HL-60 (cell line): ENCODE data around the gene SLC25A18.
"Not testable (repeated sequence)": the region's sequence is repeated elsewhere in the genome, so short reads cannot be mapped to it uniquely, and the experiment has no call there.

Experiments
- DNase-seq, 2 experiments: peaks; one replicate each; pipeline ENCODE4 v3.0.0-alpha.2; 2010 to 2020; ENCODE audit warnings: low read depth in 1 of 2, low spot score in 1 of 2
- H3K27ac ChIP-seq: fragments of 250-450 bp; sonication (Bioruptor Pico); replicated peaks from 2 replicates; pipeline ENCODE4 v1.5.1; 2020; ENCODE audit warnings: mild to moderate bottlenecking, moderate library complexity
- H3K27me3 ChIP-seq: fragments of 250-450 bp; sonication (Bioruptor Pico); 2 replicates; pipeline ENCODE4 v1.5.1; 2021; ENCODE audit warnings: mild to moderate bottlenecking, moderate library complexity; ENCODE audit not compliant: insufficient read depth, poor library complexity, severe bottlenecking
- H3K4me3 ChIP-seq: replicated peaks from 2 replicates; pipeline ENCODE4 v1.5.1; 2011; ENCODE audit warnings: mild to moderate bottlenecking, control low read depth, low read length; ENCODE audit not compliant: insufficient read depth
- GABPA ChIP-seq: IDR thresholded peaks from 2 replicates; pipeline ENCODE4 v1.6.1; 2012; ENCODE audit warnings: low read depth
- POLR2AphosphoS5 ChIP-seq: IDR thresholded peaks from 2 replicates; pipeline ENCODE4 v1.6.1; 2012; ENCODE audit warnings: low read depth
- SPI1 ChIP-seq: IDR thresholded peaks from 2 replicates; pipeline ENCODE4 v1.6.1; 2012; ENCODE audit warnings: low read depth, mild to moderate bottlenecking, borderline replicate concordance
- TF ChIP-seq, protein P1 (sequence below): IDR thresholded peaks from 2 replicates; pipeline ENCODE4 v1.6.1; 2012; ENCODE audit warnings: low read depth; ENCODE audit not compliant: insufficient replicate concordance
- TF ChIP-seq, protein P2 (sequence below): IDR thresholded peaks from one replicate; pipeline ENCODE4 v1.5.1; 2011; ENCODE audit warnings: low read length, control low read depth, inconsistent platforms; ENCODE audit not compliant: insufficient read depth

SLC25A18 gene

DNA sequence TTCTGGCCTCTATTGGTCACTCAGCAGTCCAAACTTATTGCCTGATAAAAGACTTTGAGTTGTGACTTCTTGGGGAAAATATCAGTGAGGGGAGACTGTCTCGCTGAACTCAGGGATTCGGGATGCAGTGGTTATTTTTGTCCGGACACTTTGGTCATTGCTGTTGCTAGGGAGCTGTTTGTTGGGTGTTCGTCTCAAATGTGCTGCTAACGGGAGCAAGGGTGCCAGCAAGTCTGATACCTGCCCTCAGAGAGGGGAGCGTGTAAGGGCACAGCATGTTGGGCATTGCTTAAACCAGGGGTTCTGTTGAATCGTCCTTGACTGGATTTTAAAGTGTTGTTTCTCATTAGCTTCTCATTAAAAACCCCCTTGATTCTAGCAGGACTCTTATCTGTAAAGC lies 49.2 kb upstream of the SLC25A18 start:
- Histone ChIP-seq H3K27ac (no peak overlapping the region), H3K4me3 (no peak overlapping the region), H3K27me3 (no peaks in the 10 kb centered on the region)
- TF ChIP-seq, protein P1, sequence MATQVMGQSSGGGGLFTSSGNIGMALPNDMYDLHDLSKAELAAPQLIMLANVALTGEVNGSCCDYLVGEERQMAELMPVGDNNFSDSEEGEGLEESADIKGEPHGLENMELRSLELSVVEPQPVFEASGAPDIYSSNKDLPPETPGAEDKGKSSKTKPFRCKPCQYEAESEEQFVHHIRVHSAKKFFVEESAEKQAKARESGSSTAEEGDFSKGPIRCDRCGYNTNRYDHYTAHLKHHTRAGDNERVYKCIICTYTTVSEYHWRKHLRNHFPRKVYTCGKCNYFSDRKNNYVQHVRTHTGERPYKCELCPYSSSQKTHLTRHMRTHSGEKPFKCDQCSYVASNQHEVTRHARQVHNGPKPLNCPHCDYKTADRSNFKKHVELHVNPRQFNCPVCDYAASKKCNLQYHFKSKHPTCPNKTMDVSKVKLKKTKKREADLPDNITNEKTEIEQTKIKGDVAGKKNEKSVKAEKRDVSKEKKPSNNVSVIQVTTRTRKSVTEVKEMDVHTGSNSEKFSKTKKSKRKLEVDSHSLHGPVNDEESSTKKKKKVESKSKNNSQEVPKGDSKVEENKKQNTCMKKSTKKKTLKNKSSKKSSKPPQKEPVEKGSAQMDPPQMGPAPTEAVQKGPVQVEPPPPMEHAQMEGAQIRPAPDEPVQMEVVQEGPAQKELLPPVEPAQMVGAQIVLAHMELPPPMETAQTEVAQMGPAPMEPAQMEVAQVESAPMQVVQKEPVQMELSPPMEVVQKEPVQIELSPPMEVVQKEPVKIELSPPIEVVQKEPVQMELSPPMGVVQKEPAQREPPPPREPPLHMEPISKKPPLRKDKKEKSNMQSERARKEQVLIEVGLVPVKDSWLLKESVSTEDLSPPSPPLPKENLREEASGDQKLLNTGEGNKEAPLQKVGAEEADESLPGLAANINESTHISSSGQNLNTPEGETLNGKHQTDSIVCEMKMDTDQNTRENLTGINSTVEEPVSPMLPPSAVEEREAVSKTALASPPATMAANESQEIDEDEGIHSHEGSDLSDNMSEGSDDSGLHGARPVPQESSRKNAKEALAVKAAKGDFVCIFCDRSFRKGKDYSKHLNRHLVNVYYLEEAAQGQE, result no peak
- TF ChIP-seq GABPA (no peak), SPI1 (no peak)
- DNase-seq, result no peak

DNA sequence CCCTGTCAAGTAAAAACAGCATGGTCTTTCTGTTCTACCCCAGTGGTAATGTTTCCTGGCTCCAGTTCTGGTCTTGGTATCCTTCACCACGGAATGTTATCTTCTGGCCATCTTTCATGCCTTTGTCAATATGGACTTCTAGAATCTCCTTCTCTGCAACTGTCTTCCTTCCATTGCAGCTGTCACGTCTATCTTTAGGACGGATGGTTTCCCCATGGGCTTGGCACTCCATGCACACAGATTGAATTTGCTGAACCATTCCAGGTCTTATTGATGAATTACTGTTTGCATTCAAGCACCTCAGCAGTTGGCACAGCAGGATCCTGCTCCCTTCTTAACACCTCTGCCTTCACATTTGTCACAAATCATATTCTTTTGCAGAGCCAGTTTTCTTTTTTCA lies 44.9 kb upstream of the SLC25A18 start:
- DNase-seq, result no peak
- Histone ChIP-seq H3K4me3 (no peak overlapping the region), H3K27me3 (no peaks in the 10 kb centered on the region), H3K27ac (no peak overlapping the region)
- TF ChIP-seq, protein P1, result no peak
- TF ChIP-seq POLR2AphosphoS5, result no peak
- no peak for TF ChIP-seq GABPA
- no peak for TF ChIP-seq SPI1
- TF ChIP-seq, protein P2, sequence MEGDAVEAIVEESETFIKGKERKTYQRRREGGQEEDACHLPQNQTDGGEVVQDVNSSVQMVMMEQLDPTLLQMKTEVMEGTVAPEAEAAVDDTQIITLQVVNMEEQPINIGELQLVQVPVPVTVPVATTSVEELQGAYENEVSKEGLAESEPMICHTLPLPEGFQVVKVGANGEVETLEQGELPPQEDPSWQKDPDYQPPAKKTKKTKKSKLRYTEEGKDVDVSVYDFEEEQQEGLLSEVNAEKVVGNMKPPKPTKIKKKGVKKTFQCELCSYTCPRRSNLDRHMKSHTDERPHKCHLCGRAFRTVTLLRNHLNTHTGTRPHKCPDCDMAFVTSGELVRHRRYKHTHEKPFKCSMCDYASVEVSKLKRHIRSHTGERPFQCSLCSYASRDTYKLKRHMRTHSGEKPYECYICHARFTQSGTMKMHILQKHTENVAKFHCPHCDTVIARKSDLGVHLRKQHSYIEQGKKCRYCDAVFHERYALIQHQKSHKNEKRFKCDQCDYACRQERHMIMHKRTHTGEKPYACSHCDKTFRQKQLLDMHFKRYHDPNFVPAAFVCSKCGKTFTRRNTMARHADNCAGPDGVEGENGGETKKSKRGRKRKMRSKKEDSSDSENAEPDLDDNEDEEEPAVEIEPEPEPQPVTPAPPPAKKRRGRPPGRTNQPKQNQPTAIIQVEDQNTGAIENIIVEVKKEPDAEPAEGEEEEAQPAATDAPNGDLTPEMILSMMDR, result no peak

DNA sequence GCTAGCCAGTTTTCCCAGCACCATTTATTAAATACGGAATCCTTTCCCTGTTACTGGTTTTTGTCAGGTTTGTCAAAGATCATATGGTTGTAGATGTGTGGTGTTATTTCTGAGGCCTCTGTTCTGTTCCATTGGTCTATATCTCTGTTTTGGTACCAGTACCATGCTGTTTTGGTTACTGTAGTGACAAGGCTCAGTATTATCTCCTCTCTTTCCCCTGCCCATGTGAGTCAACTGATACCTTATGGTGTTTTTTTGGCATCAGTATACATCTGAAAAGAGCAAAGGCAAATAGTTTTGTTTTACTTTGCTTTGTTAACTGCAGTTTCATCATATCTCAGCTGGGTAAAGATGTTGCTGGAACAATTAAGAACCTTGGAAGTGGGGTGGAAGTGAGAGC lies 41.3 kb upstream of the SLC25A18 start:
- not testable (repeated sequence) for H3K4me3 ChIP-seq, H3K27me3 ChIP-seq, DNase-seq, H3K27ac ChIP-seq

DNA sequence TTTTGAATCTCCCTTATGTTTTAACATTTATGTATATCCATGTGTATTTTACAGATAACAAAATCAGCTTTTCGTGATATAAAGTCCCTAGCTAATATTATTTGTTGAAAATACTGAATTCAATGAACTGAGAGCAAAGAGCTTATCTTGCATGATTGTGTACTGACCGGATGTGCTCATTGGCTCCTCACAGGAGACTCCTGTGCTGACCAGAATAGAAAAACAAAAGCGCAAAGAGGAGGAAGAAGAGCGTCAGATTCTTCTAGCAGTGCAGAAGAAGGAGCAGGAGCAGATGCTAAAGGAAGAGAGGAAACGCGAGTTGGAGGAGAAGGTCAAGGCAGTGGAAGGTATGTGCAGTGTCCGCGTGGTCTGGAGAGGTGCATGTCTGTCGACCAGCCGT lies 39.4 kb upstream of the SLC25A18 start:
- DNase-seq, result no peak
- no peak overlapping the region for H3K4me3 ChIP-seq
- TF ChIP-seq, protein P1, result no peak
- no peak for TF ChIP-seq SPI1
- TF ChIP-seq GABPA, result no peak
- no peak for TF ChIP-seq POLR2AphosphoS5
- TF ChIP-seq, protein P2, result no peak
- H3K27me3 ChIP-seq, result no peaks in the 10 kb centered on the region
- no peak overlapping the region for H3K27ac ChIP-seq
